Kidney (tissue), 14 donors: ENCODE measurements around the gene ZFYVE26. TPM values are rescaled to one million over a fixed set of nuclear protein-coding genes. Genes with fewer than 3 reads are reported as not detected.

Source experiments
- DNase-seq, 5 donors: peaks; one replicate each; pipeline ENCODE4 v3.0.0-alpha.2; 2013 to 2020
- FAIRE-seq: peaks from 2 replicates; lab custom pipeline; 2012; peaks lifted over from hg19 to GRCh38; lab: Jason Lieb, UNC
- H3K27ac ChIP-seq, 2 donors: one replicate each; pipeline ENCODE4 v1.7.0; 2013; ENCODE audit warnings: low read depth in 2 of 2, low read length in 2 of 2, inconsistent platforms in 1 of 2
- H3K27me3 ChIP-seq: one replicate; pipeline ENCODE4 v1.7.1; 2013; ENCODE audit warnings: low read length, inconsistent platforms; ENCODE audit not compliant: control insufficient read depth, insufficient read depth
- H3K36me3 ChIP-seq, 3 donors: one replicate each; pipeline versions ENCODE4 v1.7.0 to v1.7.1; 2013; ENCODE audit warnings: low read length in 3 of 3, control low read depth in 1 of 3, inconsistent platforms in 1 of 3; ENCODE audit not compliant: insufficient read depth in 3 of 3, control insufficient read depth in 2 of 3
- H3K4me1 ChIP-seq, 3 donors: one replicate each; pipeline versions ENCODE4 v1.7.0 to v1.7.1; 2013; ENCODE audit warnings: low read length in 3 of 3, inconsistent platforms in 1 of 3, low read depth in 1 of 3; ENCODE audit not compliant: control insufficient read depth in 2 of 3, insufficient read depth in 2 of 3
- H3K4me3 ChIP-seq, 3 donors: one replicate each; pipeline versions ENCODE4 v1.7.0 to v1.8.1; 2013; ENCODE audit warnings: low read length in 3 of 3, control low read depth in 1 of 3, inconsistent platforms in 1 of 3
- H3K9ac ChIP-seq, 3 donors: one replicate each; pipeline versions ENCODE4 v1.7.0 to v1.7.1; 2013; ENCODE audit warnings: low read length in 3 of 3, control low read depth in 1 of 3, inconsistent platforms in 1 of 3
- H3K9me3 ChIP-seq, 3 donors: one replicate each; pipeline versions ENCODE4 v1.7.0 to v1.7.1; 2013; ENCODE audit warnings: low read length in 3 of 3, control low read depth in 1 of 3, inconsistent platforms in 1 of 3; ENCODE audit not compliant: control insufficient read depth in 2 of 3, insufficient read depth in 1 of 3
- CTCF ChIP-seq: IDR thresholded peaks from 3 replicates; pipeline ENCODE4 v1.5.1; 2012; ENCODE audit warnings: mild to moderate bottlenecking, moderate library complexity, borderline replicate concordance; ENCODE audit not compliant: insufficient read depth; ENCODE audit errors: extremely low read depth
- intact Hi-C: fragments of 100-400 bp; cut with DNase I; formaldehyde crosslinking; loops from one replicate; pipeline ENCODE4 v1.11.1; 2022
- polyA plus RNA-seq: library from polyadenylated mRNA; stranded (reverse); fragments of 350-450 nt; fragmentation: Illumina TruSeq; extraction: RNeasy Lipid Tissue Mini Kit (QIAGEN cat#74804); gene quantifications from one replicate; pipeline ENCODE4 v1.2.3, GENCODE V29; 2014; ENCODE audit warnings: low read depth, low replicate concordance; ENCODE audit not compliant: insufficient read depth
- total RNA-seq: library from RNA; stranded (reverse); fragmentation: NEBNext Ultra II Directional; extraction: Animal tissue kit (Norgen Biotek cat#: 25700); gene quantifications from one replicate; pipeline ENCODE4 v1.2.1, GENCODE V29; 2021
- donor health status: control.
- donor health status: control.
- donor health status: control.
- donor health status: control.
- donor health status: control.
- donor health status: DM: yes; HTN: yes; CAD: no.
- donor health status: Normal renal cell carcinoma (clear cell type).

Gene ZFYVE26
- total and polyA plus RNA-seq, 2 donors from 2014 or later = 4.2 to 25.3 TPM

- no peak overlapping the region for H3K4me3 ChIP-seq
- no peak overlapping the region for H3K27ac ChIP-seq
- peaks cover 4 to 46% (median 38%) of the 10 kb centered on the region in 3 donors for H3K36me3 ChIP-seq
- H3K27me3 ChIP-seq = no peaks in the 10 kb centered on the region
- intact Hi-C loops = no loop called here
- FAIRE-seq (no peak), DNase-seq (no peak)
- no peaks in the 10 kb centered on the region for H3K9me3 ChIP-seq
- TF ChIP-seq CTCF = no peak
- no peaks in the 10 kb centered on the region for H3K4me1 ChIP-seq
- H3K9ac ChIP-seq = no peak overlapping the region
Observed at GRCh38 chr14:67748312-67748711, 68.1 kb downstream of the ZFYVE26 start.

GRCh38 chr14:67746927-67747326 lies 69.5 kb downstream of the ZFYVE26 start:
- no peak for FAIRE-seq
- Histone ChIP-seq H3K27me3 (no peaks in the 10 kb centered on the region), H3K9ac (no peak overlapping the region), H3K36me3 (peaks cover 0 to 33% (median 33%) of the 10 kb centered on the region in 3 donors), H3K9me3 (no peaks in the 10 kb centered on the region), H3K4me1 (no peaks in the 10 kb centered on the region), H3K27ac (no peak overlapping the region), H3K4me3 (no peak overlapping the region)
- intact Hi-C loops = no loop called here
- TF ChIP-seq CTCF = no peak
- no peak for DNase-seq

GRCh38 chr14:67744046-67744445 lies 72.3 kb downstream of the ZFYVE26 start:
- no peak for TF ChIP-seq CTCF
- no peak overlapping the region for H3K4me3 ChIP-seq
- intact Hi-C loops = no loop called here
- no peak overlapping the region for H3K27ac ChIP-seq
- no peaks in the 10 kb centered on the region for H3K9me3 ChIP-seq
- DNase-seq = no peak
- H3K27me3 ChIP-seq = no peaks in the 10 kb centered on the region
- H3K36me3 ChIP-seq = peaks cover 0 to 13% (median 11%) of the 10 kb centered on the region in 3 donors
- H3K9ac ChIP-seq = no peak overlapping the region
- no peaks in the 10 kb centered on the region for H3K4me1 ChIP-seq
- no peak for FAIRE-seq
